GM12865 (cell line): Measurements from ENCODE around the gene DOHH.

Experiments used
- DNase-seq: peaks from one replicate; pipeline ENCODE4 v3.0.0; 2010; ENCODE audit warnings: low read depth
- H3K4me3 ChIP-seq: 2 replicates; pipeline ENCODE4 v1.5.1; 2011; ENCODE audit warnings: mild to moderate bottlenecking, low read depth, low read length, control low read depth
- TF ChIP-seq, protein P1 (sequence below): IDR thresholded peaks from 2 replicates; pipeline ENCODE4 v1.5.1; 2011; ENCODE audit warnings: low read length, control low read depth, low read depth, inconsistent platforms; ENCODE audit not compliant: insufficient read depth; ENCODE audit errors: missing control alignments

Gene DOHH

DNA sequence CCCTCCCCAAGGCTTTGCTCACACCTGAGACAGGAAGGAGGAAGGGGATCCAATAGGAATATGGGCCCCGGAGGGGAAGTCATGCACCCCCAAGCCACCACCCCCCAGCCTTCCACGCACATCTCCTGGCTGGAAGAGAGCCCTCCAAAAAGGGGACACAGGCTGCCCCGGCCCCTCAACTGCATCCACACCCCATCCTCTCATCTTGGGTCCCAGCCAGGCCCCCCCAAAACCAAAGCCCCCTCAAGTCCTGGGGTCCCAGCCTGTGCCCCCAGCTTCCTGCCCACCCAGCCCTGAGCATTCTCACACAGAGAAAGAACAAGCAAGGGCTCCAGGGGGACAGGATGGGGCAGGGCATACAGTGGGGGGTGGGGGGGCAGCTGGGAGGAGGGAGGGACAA, 32.3 kb downstream of the DOHH start:
- DNase-seq = no peak
- TF ChIP-seq, protein P1, sequence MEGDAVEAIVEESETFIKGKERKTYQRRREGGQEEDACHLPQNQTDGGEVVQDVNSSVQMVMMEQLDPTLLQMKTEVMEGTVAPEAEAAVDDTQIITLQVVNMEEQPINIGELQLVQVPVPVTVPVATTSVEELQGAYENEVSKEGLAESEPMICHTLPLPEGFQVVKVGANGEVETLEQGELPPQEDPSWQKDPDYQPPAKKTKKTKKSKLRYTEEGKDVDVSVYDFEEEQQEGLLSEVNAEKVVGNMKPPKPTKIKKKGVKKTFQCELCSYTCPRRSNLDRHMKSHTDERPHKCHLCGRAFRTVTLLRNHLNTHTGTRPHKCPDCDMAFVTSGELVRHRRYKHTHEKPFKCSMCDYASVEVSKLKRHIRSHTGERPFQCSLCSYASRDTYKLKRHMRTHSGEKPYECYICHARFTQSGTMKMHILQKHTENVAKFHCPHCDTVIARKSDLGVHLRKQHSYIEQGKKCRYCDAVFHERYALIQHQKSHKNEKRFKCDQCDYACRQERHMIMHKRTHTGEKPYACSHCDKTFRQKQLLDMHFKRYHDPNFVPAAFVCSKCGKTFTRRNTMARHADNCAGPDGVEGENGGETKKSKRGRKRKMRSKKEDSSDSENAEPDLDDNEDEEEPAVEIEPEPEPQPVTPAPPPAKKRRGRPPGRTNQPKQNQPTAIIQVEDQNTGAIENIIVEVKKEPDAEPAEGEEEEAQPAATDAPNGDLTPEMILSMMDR = no peak

GRCh38 chr19:3467437-3468198, 32.9 kb downstream of the DOHH start:
- DNase-seq = no peak
- no peak overlapping the region for H3K4me3 ChIP-seq
- TF ChIP-seq, protein P1 = no peak

More for the DNA sequence above, 32.3 kb downstream of the DOHH start:
- H3K4me3 ChIP-seq = no peak overlapping the region

- TF ChIP-seq, protein P1 = no peak
- DNase-seq = no peak
- no peak overlapping the region for H3K4me3 ChIP-seq
Observed at GRCh38 chr19:3466635-3467034, 33.8 kb downstream of the DOHH start.

DNA sequence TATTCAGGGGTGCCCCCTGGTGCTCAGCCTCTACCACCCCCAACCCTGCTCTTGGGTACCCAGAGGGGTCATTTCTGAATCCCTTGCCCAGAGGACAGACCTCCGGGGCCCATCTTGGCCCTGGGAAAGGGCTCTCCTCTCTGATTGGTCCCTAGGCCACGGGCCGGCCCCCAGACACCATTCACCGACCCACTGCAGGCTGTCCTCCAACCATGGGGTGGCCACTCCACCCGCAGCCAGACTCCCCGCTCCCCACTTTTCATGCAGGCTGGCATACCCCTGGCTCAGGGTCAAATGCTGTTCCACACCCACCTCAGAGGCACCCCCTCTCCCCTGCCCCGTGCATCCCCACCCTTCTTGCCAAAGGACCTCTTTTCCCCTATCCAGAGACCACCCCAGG, 34.9 kb downstream of the DOHH start:
- no peak overlapping the region for H3K4me3 ChIP-seq
- DNase-seq = no peak
- TF ChIP-seq, protein P1 = no peak

- TF ChIP-seq, protein P1 = no peak
- DNase-seq = no peak
- H3K4me3 ChIP-seq = no peak overlapping the region
Observed at GRCh38 chr19:3464587-3465235, 35.8 kb downstream of the DOHH start.

DNA sequence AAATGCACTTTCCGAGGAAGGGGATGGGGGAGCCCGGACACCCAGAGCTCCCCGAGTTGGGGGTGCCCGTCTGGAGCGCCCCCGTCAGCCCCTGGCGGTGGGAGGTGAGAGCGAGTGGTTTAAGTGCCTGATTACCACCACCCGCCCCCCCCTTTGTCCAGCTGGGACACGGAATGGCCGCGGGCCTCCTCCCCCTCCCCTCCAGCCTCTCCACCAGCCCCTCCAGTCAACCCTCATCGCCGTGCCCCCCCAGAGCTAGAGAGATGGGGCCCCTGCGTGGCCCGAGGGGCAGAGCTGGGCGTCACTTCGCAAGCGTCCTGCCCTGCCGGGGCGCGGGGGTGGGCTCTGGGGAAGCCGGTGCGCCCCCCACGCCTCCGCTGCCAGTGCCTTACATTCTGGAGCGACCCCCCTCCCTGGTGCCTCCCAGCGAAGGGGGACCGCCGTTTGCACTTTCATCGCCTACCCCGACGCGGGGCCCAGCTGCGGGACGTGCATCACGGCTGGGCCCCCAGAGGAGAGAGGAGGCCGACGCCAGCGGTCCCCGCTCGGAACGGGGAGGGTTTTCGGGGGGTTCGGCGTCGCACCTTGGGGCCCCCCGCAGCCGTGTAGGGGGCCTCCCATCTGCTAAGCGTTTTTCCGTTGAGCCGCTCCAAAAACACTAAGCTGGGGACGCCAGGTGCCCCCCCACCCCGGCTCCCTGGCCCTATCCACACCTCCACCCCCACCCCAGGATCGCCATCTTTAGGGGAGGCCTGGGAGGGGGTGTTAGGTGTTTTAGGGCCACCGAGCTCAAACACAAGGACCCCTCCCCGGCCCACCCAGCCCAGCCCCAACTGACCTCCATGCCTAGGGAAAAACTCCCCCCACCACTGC, 36.5 kb downstream of the DOHH start:
- H3K4me3 ChIP-seq = no peak overlapping the region
- TF ChIP-seq, protein P1 = no peak
- DNase-seq = no peak
